Midbrain (tissue), 1 donor: ENCODE measurements around the gene ART3.

ENCODE experiments used
- DNase-seq: peaks from one replicate; lab custom pipeline; 2025; lab: John Stamatoyannopoulos, UW

Gene ART3

DNA sequence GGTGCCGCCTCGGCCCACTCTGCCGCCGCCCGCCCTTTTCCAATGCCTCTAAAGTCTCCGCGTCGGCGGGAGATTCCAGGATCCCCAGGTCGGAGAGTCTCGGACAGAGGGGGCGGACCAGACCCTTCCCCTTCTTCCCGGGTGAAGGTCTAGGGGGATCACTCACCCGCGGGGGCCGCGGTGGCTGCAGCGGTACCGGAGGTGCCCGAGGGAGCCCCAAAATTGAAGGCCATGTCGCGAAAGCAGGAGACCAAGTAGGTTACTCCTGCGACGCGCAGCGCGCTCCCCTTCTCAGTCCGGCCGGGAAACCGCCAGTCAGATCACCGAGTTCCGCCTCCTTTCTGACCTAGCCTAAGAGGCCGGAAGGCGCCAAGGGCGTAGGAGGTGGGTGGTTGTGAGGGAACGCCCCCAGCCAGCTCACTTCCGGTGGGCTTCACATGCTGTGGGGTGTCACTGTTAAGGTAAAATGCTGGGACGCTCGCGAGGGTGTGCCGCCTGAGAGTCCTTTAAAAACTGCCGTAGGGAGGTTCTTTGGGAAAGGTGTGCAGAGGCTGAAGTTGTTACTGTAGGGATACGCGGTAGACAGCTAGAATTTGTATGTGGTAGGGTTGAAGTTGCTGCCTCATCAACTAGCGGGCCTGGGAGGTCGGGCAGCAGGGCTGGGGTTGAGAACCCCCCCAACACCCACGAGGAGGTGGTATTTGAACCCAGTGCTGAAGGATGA is 73.8 kb downstream of the ART3 start, which contains the start of gene NUP54:
NUP54 (minus strand) TSS at position 256 of the 724 bp plus-strand sequence; CDS start at position 233, 23 bp downstream.
- peak; percentile 95 for DNase-seq

DNA sequence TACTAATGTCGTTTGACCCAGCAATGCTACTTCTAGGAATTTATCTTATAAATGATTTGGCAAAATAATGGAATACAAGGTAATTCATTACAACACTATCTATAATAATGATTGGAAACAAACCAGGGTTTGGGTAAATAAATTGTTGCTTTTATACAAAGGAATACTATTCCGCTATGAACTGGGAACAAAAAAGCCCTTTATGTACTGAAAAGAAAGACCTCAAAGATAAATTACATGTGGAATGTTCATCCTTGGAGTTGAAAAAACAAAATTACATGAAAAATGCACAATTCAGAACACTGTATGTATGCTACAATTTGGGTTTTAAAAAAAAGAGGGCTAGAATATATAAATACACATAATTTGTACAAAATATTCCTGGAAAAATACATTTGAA is 78.8 kb downstream of the ART3 start:
- peak; percentile 35 for DNase-seq

DNA sequence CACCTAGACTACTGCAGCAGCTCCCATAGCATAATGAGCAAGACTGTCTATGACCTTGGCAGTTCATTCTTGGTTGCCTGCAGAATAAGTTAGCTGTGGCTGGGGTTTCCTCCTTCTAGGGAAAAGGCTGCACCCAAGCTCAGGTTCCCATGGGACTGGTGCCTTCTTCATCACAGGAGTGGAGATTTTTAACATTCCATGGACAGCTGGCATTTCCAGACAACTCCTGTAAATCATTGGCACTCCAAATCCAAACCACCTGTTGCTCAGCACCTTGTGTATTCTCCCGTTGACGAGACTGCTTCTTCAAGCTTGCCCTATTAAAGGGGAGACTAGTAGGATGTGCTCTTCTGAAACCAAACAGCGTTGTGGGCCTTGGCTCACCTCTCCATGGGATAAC is 81.5 kb downstream of the ART3 start:
- no peak for DNase-seq

DNA sequence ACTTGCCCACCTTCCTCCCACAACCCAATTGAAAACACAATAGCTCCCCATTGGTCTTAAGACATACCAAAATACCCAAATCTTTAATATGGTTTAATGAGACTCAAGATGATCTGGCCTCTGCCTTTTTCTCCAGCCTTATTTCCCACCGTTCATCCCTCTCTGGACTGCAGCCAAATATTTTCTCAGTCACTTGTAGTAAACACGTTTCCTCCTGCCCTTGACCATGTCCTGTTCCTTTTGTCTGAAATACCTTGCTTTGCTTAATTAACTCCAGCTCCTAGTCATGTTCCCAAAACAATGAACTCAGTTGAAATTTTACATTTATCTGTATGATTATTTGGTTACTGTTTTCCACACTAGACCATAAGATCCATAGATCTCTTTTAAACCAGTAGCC is 82.1 kb downstream of the ART3 start:
- no peak for DNase-seq

DNA sequence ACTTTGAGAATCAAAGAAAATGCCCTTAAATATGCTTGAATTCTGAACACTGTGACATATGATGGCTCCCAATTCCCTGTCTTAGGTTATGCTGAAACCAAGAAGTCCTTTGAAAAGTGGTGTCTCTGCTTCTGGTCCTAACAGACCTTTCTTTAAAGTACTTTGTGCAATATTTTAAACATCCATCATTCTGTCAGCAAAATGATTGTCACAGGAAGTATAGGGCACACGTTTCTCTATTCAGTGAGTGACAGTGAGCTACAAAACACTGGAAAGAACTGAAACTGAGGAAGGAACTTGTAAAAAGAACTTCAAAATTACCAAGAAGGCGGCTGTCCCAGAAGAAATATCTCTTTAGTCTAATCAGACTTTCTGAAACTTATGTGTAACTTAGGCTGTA is 85.8 kb downstream of the ART3 start:
- DNase-seq = no peak
